Mesenchymal stem cell (in vitro differentiated cells and primary cell): ENCODE measurements around the gene SLC9A3.

ENCODE experiments used
- DNase-seq: peaks from one replicate; pipeline ENCODE4 v3.0.0-alpha.2; 2013
- H2AFZ ChIP-seq: one replicate; pipeline ENCODE4 v1.6.1; 2013; ENCODE audit warnings: low read depth, mild to moderate bottlenecking, control low read depth, inconsistent platforms, low read length, moderate library complexity
- H2AK5ac ChIP-seq: 2 replicates; pipeline ENCODE4 v1.6.1; 2013; ENCODE audit warnings: low read length, moderate library complexity, mild to moderate bottlenecking, inconsistent platforms; ENCODE audit not compliant: severe bottlenecking
- H2BK120ac ChIP-seq: one replicate; pipeline ENCODE4 v1.6.1; 2013; ENCODE audit warnings: low read depth, mild to moderate bottlenecking, inconsistent platforms, low read length, moderate library complexity
- H2BK12ac ChIP-seq, 2 experiments: one replicate each; pipeline ENCODE4 v1.6.1; 2013; ENCODE audit warnings: inconsistent platforms in 2 of 2, low read length in 2 of 2, mild to moderate bottlenecking in 2 of 2, moderate library complexity in 2 of 2, control low read depth in 1 of 2
- H2BK15ac ChIP-seq: one replicate; pipeline ENCODE4 v1.6.1; 2013; ENCODE audit warnings: mild to moderate bottlenecking, low read depth, inconsistent platforms; ENCODE audit not compliant: poor library complexity, severe bottlenecking
- H2BK5ac ChIP-seq: 2 replicates; pipeline ENCODE4 v1.6.1; 2013; ENCODE audit warnings: low read depth, mild to moderate bottlenecking, low read length, control low read depth, inconsistent platforms; ENCODE audit not compliant: poor library complexity, severe bottlenecking
- H3K14ac ChIP-seq, 2 experiments: one replicate each; pipeline ENCODE4 v1.6.1; 2013; ENCODE audit warnings: inconsistent platforms in 2 of 2, low read length in 2 of 2, control low read depth in 1 of 2, mild to moderate bottlenecking in 1 of 2, moderate library complexity in 1 of 2
- H3K18ac ChIP-seq, 2 experiments: one replicate each; pipeline ENCODE4 v1.6.1; 2013; ENCODE audit warnings: inconsistent platforms in 2 of 2, low read length in 2 of 2, control low read depth in 1 of 2, low read depth in 1 of 2, mild to moderate bottlenecking in 1 of 2
- H3K23ac ChIP-seq, 2 experiments: one replicate each; pipeline ENCODE4 v1.6.1; 2013; ENCODE audit warnings: inconsistent platforms in 2 of 2, low read length in 2 of 2, mild to moderate bottlenecking in 2 of 2, moderate library complexity in 2 of 2, control low read depth in 1 of 2
- H3K27ac ChIP-seq: 2 replicates; pipeline ENCODE4 v1.5.1; 2013; ENCODE audit warnings: mild to moderate bottlenecking, moderate library complexity, low read length, control low read depth, inconsistent platforms; ENCODE audit not compliant: poor library complexity, severe bottlenecking
- H3K27me3 ChIP-seq, 2 experiments: 2 replicates each; pipeline versions ENCODE4 v1.6.1 to v1.7.0; 2013; ENCODE audit warnings: low read length in 2 of 2, mild to moderate bottlenecking in 2 of 2, moderate library complexity in 2 of 2, control low read depth in 1 of 2, inconsistent platforms in 1 of 2; ENCODE audit not compliant: control insufficient read depth in 1 of 2, insufficient read depth in 1 of 2
- H3K36me3 ChIP-seq, 2 experiments: 2 replicates each; pipeline versions ENCODE4 v1.6.1 to v1.7.0; 2013; ENCODE audit warnings: low read length in 2 of 2, control low read depth in 1 of 2, inconsistent platforms in 1 of 2, low read depth in 1 of 2, mild to moderate bottlenecking in 1 of 2; ENCODE audit not compliant: insufficient read depth in 2 of 2, control insufficient read depth in 1 of 2
- H3K4ac ChIP-seq, 2 experiments: one replicate each; pipeline ENCODE4 v1.6.1; 2013; ENCODE audit warnings: inconsistent platforms in 2 of 2, low read length in 2 of 2, mild to moderate bottlenecking in 2 of 2, moderate library complexity in 2 of 2, control low read depth in 1 of 2, low read depth in 1 of 2
- H3K4me1 ChIP-seq: 2 replicates; pipeline ENCODE4 v1.6.1; 2013; ENCODE audit warnings: low read depth, low read length, control low read depth; ENCODE audit not compliant: control insufficient read depth, insufficient read depth
- H3K4me2 ChIP-seq: 2 replicates; pipeline ENCODE4 v1.6.1; 2013; ENCODE audit warnings: low read length, mild to moderate bottlenecking, inconsistent platforms; ENCODE audit not compliant: poor library complexity, severe bottlenecking
- H3K4me3 ChIP-seq, 2 experiments: 2 replicates each; pipeline versions ENCODE4 v1.5.1 to v1.7.0; 2013; ENCODE audit warnings: low read length in 2 of 2, mild to moderate bottlenecking in 2 of 2, control low read depth in 1 of 2, low read depth in 1 of 2; ENCODE audit not compliant: insufficient read depth in 1 of 2
- H3K79me1 ChIP-seq: replicated peaks from 2 replicates; pipeline ENCODE4 v1.6.1; 2013; ENCODE audit warnings: mild to moderate bottlenecking, control low read depth, low read length, inconsistent platforms; ENCODE audit not compliant: poor library complexity, severe bottlenecking
- H3K9ac ChIP-seq: 2 replicates; pipeline ENCODE4 v1.7.0; 2013; ENCODE audit warnings: mild to moderate bottlenecking, low read length, moderate library complexity
- H3K9me3 ChIP-seq: 2 replicates; pipeline ENCODE4 v1.7.0; 2013; ENCODE audit warnings: mild to moderate bottlenecking, low read length; ENCODE audit not compliant: control insufficient read depth
- H4K8ac ChIP-seq: one replicate; pipeline ENCODE4 v1.6.1; 2013; ENCODE audit warnings: inconsistent platforms, mild to moderate bottlenecking, low read length, moderate library complexity
- H4K91ac ChIP-seq: one replicate; pipeline ENCODE4 v1.6.1; 2013; ENCODE audit warnings: mild to moderate bottlenecking, low read length, inconsistent platforms
- WGBS: methylation state at CpG from one replicate; pipeline ENCODE4 v1.1.7; 2013; ENCODE audit warnings: mixed read lengths; 5-methylcytosine and 5-hydroxymethylcytosine counted together

SLC9A3 gene

DNA sequence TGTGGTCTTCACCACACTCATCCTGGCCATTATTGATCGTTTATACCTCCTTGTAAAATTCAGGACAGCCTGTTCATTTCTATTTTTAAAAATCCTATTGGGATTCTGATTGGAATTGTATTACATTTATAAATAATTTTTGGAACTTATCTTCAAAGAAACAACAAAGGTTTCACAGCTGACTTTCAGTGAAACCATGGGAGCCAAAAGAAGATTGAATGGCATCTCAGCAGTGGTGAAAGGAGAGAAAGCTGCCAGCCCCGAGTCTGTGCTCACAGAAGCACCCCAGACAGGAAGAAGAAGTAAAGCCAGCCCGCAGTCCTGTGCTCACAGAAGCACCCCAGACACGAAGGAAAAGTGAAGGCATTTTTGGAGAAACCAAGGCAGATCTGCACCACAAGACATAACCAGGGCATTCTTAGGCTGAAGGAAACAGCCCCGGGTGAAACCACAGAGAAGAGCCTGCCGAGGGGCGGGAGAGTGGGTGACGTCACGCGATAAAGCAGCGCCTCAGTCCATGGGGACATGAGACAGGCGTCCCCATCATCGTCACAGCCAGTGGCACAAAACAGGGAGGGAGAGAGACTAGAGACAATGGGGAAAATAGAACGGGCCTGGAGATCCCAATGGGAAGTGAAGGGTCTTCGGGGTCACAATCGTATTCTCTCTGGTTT lies 42.5 kb upstream of the SLC9A3 start:
- Histone ChIP-seq H3K27ac (no peak overlapping the region), H3K27me3 (peaks cover 31 to 54% of the 10 kb centered on the region in 2 experiments), H3K4me3 (no peak overlapping the region), H3K9me3 (peaks cover 14% of the 10 kb centered on the region), H3K4me1 (peaks cover 4% of the 10 kb centered on the region), H4K91ac (no peak overlapping the region), H3K9ac (no peak overlapping the region), H2BK5ac (no peak overlapping the region), H4K8ac (no peak overlapping the region), H2AFZ (no peak overlapping the region), H3K14ac (no peak overlapping the region), H2BK12ac (no peak overlapping the region), H3K4me2 (no peak overlapping the region), H3K18ac (no peak overlapping the region), H3K4ac (no peak overlapping the region), H3K79me1 (no peaks in the 10 kb centered on the region), H2BK15ac (no peak overlapping the region), H2BK120ac (no peak overlapping the region), H3K36me3 (peaks cover 0 to 2% of the 10 kb centered on the region in 2 experiments), H2AK5ac (no peak overlapping the region), H3K23ac (no peak overlapping the region)
- WGBS = 91% methylated on average over 15 of the region's 16 CpGs
- DNase-seq = no peak

DNA sequence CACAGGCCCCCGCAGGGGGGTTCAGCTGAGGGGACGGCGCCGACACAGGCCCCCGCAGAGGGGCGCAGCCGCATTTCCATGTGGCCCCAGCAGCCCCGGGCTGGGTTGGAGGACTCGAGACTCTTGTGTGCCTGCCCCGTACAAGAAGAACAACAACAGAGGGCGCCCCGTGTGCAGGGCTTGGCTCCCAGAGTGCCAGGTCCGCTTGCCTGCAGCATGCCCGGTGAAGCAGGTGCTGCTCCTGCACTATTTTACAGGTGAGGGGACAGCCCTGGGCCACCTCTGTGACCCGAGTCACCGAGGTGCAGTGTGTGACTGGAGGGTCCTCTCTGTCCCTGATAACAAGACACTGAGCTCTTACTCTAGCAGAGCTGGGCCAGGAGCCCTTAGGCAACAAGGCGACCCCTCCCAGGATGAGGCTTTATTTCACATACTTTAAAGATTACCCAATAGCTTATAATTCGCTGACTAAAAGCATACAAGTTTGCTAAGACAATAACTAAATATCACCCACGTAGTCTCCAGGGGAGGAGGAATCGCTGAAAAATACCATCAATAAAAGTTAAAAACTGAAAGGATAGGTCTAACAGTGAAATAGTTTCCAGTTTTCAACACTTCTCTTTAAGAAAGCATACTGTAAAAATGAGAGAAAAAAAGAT lies 41.7 kb upstream of the SLC9A3 start:
- Histone ChIP-seq H4K91ac (no peak overlapping the region), H3K9me3 (peaks cover 14% of the 10 kb centered on the region), H4K8ac (no peak overlapping the region), H3K4ac (no peak overlapping the region), H2AK5ac (no peak overlapping the region), H3K14ac (no peak overlapping the region), H2AFZ (no peak overlapping the region), H3K36me3 (peaks cover 0 to under 1% of the 10 kb centered on the region in 2 experiments), H3K27ac (no peak overlapping the region), H2BK15ac (no peak overlapping the region), H3K23ac (no peak overlapping the region), H3K4me3 (no peak overlapping the region), H2BK5ac (no peak overlapping the region), H2BK120ac (no peak overlapping the region), H3K4me2 (no peak overlapping the region), H3K9ac (no peak overlapping the region), H2BK12ac (no peak overlapping the region), H3K79me1 (no peaks in the 10 kb centered on the region), H3K18ac (no peak overlapping the region), H3K4me1 (peaks cover 4% of the 10 kb centered on the region), H3K27me3 (peaks cover 26 to 53% of the 10 kb centered on the region in 2 experiments)
- 35% methylated on average over 18 of the region's 20 CpGs for WGBS
- DNase-seq = no peak

DNA sequence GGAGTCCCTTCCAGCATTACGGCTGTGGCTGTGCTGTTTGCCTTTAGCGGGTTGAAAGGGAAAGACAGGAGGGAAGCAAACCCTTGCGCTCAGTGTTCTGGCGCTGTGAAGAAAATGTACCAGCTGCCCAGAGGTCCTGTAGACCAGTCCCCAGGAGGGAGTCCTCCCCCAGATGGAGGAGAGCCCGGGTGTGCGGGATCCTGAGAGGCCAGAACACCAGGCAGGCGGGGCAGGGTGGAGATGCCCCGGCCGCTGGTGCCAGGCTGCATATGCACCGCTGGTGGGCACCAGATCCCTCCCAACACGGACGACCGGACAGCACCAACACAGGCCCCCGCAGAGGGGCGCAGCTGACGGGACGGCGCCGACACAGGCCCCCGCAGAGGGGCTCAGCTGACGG lies 37.2 kb upstream of the SLC9A3 start:
- no peaks in the 10 kb centered on the region for H3K36me3 ChIP-seq
- H3K4me3 ChIP-seq = no peak overlapping the region
- no peak overlapping the region for H2AK5ac ChIP-seq
- H3K9ac ChIP-seq = no peak overlapping the region
- peaks cover 4% of the 10 kb centered on the region for H3K4me1 ChIP-seq
- no peaks in the 10 kb centered on the region for H3K79me1 ChIP-seq
- H4K91ac ChIP-seq = no peak overlapping the region
- H3K14ac ChIP-seq = no peak overlapping the region
- no peak overlapping the region for H2BK15ac ChIP-seq
- no peak overlapping the region for H2BK5ac ChIP-seq
- DNase-seq = no peak
- H3K27me3 ChIP-seq = peaks cover 6 to 36% of the 10 kb centered on the region in 2 experiments
- no peak overlapping the region for H4K8ac ChIP-seq
- no peak overlapping the region for H2BK120ac ChIP-seq
- no peak overlapping the region for H3K27ac ChIP-seq
- no peak overlapping the region for H3K18ac ChIP-seq
- no peak overlapping the region for H2AFZ ChIP-seq
- no peak overlapping the region for H3K23ac ChIP-seq
- 94% methylated on average over 19 of the region's 21 CpGs for WGBS
- H3K9me3 ChIP-seq = peaks cover 1% of the 10 kb centered on the region
- no peak overlapping the region for H2BK12ac ChIP-seq
- no peak overlapping the region for H3K4ac ChIP-seq
- H3K4me2 ChIP-seq = no peak overlapping the region

GRCh38 chr5:560792-561166 lies 36.5 kb upstream of the SLC9A3 start:
- H3K27me3 ChIP-seq = peaks cover 2 to 30% of the 10 kb centered on the region in 2 experiments
- no peak overlapping the region for H4K8ac ChIP-seq
- H3K9me3 ChIP-seq = no peaks in the 10 kb centered on the region
- H2BK15ac ChIP-seq = no peak overlapping the region
- no peak overlapping the region for H2AK5ac ChIP-seq
- no peak overlapping the region for H2BK12ac ChIP-seq
- H3K18ac ChIP-seq = no peak overlapping the region
- H3K4me2 ChIP-seq = no peak overlapping the region
- no peak overlapping the region for H3K23ac ChIP-seq
- no peak for DNase-seq
- H3K36me3 ChIP-seq = no peaks in the 10 kb centered on the region
- no peaks in the 10 kb centered on the region for H3K79me1 ChIP-seq
- H2BK5ac ChIP-seq = no peak overlapping the region
- H3K9ac ChIP-seq = no peak overlapping the region
- H4K91ac ChIP-seq = no peak overlapping the region
- H3K4me1 ChIP-seq = peaks cover 2% of the 10 kb centered on the region
- no peak overlapping the region for H3K27ac ChIP-seq
- no peak overlapping the region for H3K4ac ChIP-seq
- H2BK120ac ChIP-seq = no peak overlapping the region
- WGBS = 85% methylated on average over 10 of the region's 12 CpGs
- no peak overlapping the region for H2AFZ ChIP-seq
- H3K14ac ChIP-seq = no peak overlapping the region
- H3K4me3 ChIP-seq = no peak overlapping the region
